GM13977 (cell line): ENCODE data around the gene HSPA12B.

Experiments used
- DNase-seq: peaks from one replicate; pipeline ENCODE4 v3.0.0; 2012; ENCODE audit warnings: low spot score
- in situ Hi-C: fragments of 300-500 bp; cut with MboI; formaldehyde crosslinking; loops from one replicate; pipeline ENCODE4 v1.12.0; 2022; ENCODE audit warnings: low sequenced_read_pairs, low pct_unique_long_range_greater_than_20kb, mixed read lengths, inconsistent platforms; ENCODE audit not compliant: unreplicated experiment
- TF ChIP-seq, protein P1 (sequence below): IDR thresholded peaks from 2 replicates; pipeline ENCODE4 v1.5.1; 2012; ENCODE audit warnings: mild to moderate bottlenecking, control low read depth; ENCODE audit not compliant: insufficient read depth; ENCODE audit errors: extremely low read depth, missing control alignments

The HSPA12B gene

DNA sequence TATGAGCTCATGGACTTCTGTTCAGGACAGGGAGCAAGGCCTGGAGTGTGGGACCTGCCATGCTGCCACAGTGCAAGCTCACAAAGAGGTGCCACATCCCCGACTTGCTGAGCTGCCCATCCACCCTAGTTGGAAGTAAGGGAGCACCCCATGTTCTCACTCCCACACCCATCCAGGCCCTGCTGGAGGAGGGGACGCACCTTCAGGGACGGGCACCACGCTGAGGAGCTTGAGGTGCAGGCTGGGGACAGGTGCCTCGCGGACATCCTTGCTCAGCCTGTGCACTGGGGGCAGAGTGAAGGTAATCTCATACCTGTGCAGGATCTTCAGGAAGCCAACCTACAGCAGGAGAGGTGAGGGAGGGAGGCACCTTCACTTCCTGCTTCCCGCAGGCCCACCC, 22.8 kb downstream of the HSPA12B start:
- TF ChIP-seq, protein P1, sequence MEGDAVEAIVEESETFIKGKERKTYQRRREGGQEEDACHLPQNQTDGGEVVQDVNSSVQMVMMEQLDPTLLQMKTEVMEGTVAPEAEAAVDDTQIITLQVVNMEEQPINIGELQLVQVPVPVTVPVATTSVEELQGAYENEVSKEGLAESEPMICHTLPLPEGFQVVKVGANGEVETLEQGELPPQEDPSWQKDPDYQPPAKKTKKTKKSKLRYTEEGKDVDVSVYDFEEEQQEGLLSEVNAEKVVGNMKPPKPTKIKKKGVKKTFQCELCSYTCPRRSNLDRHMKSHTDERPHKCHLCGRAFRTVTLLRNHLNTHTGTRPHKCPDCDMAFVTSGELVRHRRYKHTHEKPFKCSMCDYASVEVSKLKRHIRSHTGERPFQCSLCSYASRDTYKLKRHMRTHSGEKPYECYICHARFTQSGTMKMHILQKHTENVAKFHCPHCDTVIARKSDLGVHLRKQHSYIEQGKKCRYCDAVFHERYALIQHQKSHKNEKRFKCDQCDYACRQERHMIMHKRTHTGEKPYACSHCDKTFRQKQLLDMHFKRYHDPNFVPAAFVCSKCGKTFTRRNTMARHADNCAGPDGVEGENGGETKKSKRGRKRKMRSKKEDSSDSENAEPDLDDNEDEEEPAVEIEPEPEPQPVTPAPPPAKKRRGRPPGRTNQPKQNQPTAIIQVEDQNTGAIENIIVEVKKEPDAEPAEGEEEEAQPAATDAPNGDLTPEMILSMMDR = no peak
- DNase-seq = no peak
- in situ Hi-C loops = no loop called here

DNA sequence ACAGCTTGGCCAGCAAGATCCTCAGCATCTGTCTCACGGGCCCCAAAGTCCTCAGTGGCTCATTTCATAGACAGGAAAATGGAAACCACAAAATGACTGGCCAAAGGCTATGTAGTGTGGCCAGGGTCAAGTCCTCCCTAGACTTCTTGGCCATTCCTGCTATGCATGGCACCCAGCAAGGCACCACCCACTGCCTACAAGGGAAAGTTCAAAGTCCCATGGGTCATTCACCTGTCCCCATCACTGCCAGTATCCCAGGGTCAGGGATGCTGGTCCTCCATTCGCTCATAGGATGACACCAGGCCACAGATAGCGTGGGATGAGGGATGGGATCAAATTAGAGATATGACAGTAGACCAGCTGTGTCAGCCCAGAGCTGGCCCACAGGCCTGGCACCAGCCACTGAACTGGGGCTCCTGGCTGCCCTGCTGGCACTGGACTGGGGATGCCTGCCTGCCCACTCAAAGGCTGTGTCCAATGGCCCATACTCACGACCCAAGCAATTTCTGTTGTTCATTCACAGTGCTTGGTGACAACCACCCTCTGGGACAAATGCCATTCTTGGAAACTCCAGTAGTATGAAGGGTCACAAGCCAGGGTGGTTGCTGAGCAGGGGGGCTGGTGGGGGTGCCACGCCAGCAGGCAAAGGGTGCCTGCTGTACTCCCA, 23.5 kb downstream of the HSPA12B start:
- TF ChIP-seq, protein P1 = no peak
- in situ Hi-C loops = no loop called here
- no peak for DNase-seq

DNA sequence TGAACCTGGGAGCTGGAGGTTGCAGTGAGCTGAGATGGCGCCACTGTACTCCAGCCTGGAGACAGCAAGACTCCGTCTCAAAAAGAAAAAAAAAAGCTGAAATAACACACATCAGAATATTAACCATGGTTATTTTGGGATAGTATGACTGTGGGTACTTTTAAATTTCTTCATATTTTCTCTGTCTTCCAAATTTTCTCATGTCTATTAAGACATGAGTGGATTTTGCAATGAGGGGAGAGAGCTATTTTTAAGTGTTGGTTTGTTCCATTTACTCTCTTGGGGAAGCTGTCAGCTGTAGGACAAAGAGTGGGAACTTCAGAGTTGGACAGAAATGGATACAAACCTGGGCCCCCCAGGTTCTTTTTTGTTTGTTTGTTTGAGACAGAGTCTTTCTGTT, 24.8 kb downstream of the HSPA12B start:
- in situ Hi-C loops = no loop called here
- TF ChIP-seq, protein P1 = no peak
- DNase-seq = no peak

DNA sequence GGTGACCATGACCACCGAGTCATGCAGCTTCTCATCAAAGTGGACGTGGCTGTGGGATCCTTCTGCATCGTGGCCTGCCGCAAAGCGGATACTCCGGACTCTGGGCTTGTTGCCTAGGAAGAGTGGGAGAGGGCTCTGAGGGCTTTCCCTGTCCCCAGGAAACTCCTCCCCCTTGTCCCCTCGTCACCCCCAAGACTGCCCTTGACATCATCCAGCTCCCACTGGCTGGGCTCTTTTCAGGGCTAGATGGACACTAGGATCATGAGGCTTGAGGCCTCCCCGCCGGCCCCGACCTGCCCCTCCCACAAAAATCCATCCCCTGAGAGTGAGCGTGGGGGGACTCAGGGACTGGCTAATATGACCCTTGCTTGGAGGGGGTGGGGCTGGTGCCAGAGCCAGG, 26.1 kb downstream of the HSPA12B start:
- in situ Hi-C loops = no loop called here
- no peak for DNase-seq
- TF ChIP-seq, protein P1 = no peak

DNA sequence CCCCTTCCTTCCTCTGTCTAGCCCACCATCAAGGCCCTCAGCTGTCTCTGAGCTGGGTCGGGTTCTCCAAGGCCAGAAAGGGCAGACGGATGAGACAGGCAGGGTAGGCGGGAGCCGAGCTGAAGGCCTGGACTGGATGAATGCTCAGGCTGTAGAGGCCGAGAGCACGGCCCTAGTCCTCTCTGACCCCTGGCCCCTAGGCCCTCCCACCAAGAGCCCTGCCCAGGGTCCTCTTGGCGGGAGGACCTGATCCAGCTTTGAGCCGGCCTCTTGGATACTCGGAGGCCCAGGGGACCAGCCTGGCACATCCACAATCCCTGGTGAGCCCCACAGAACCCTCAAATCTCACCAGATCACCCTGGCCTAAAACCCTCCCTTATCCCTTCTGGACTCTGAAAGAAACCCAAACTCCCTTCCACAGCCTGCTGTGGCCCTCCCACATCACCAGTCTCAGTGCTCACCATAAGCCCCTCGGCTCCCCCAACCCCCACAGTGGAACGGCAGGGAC, 26.9 kb downstream of the HSPA12B start:
- in situ Hi-C loops = no loop called here

DNA sequence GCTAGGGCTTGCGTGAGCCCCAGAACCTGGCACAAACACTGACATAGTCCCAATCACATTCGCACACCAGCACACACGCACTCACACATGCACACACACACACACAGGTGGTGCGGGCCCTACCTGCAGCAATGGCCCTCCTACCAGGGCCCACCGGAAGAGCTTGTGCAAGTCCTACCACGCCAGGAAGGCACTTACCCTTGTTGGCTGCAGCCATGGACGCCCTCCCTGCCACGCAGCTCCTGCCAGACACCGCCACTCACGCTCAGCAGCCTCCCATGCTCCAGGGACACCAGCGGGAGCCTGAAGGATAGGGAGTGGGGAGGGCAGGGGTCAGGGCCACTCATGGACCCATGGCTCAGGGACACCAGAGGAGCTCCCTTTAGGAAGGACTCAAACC, 27.4 kb downstream of the HSPA12B start:
- TF ChIP-seq, protein P1 = no peak
- DNase-seq = no peak
- in situ Hi-C loops = no loop called here

More for the DNA sequence above, 26.9 kb downstream of the HSPA12B start:
- no peak for DNase-seq
- TF ChIP-seq, protein P1 = no peak
